GM20000 (cell line): ENCODE measurements around the gene SUGT1.

Experiments used
- DNase-seq: peaks from one replicate; pipeline ENCODE4 v3.0.0; 2012; ENCODE audit warnings: low spot score
- CTCF ChIP-seq: IDR thresholded peaks from 2 replicates; pipeline ENCODE4 v1.5.1; 2012; ENCODE audit warnings: mild to moderate bottlenecking, control low read depth; ENCODE audit errors: extremely low read depth, missing control alignments

The SUGT1 gene

DNA sequence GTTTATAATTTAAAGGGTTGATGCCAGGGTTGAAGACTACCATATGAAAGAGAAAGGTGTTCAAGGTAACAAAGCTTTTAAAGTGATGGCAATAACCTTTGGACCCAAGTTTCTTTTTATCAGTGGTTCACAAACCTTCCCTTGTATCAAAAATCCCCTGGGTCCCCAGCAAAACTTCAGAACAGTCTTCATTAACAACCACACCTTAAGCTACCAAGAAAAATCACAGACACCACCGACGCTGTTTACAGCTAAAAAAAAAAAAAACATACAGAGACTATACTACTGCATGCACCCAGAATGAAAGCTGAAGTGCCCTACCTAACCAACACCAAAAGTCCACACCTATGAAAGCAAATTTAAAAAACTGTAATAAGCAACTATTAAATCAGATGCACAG is 73.6 kb downstream of the SUGT1 start:
- no peak for TF ChIP-seq CTCF
- no peak for DNase-seq

GRCh38 chr13:52734075-52734623 is 81.5 kb downstream of the SUGT1 start:
- no peak for DNase-seq
- no peak for TF ChIP-seq CTCF

DNA sequence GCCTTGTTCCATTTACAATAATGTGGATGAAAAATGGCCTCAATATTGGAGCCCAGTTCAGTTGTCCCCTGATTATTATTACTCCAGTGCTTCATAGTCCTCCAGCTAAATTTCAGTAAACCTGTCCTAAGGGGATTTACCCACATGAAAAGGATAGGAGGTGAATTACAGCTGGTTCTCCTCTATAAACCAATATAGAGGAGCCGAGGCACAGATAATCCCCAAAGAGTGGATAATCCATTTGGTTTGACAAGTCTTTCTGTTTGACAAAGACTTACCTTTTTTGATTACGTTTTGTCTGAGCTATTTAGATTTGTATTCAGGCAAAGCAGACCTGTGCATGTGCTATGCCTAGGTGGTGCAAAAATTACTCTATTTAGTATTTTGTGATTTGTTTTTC is 84.3 kb downstream of the SUGT1 start:
- DNase-seq, result no peak
- TF ChIP-seq CTCF, result no peak

DNA sequence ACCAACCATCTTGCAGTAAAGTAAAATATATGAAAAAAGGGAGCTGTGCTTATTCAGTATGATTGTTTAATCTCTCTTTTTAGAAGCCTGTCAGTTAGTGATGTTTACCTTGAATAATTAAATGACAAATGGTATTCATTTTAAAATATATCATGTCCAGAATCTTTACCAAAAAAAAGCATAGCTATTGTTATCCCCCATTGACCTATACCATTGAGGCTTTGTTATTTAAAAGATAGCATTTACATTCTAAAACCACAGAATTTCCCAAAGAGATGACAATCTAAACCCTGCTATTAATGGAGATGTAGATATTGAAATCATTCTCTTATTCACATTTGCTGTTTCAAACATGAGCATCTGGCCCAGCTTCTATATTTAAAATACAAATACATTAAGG is 84.8 kb downstream of the SUGT1 start:
- DNase-seq, result no peak
- TF ChIP-seq CTCF, result no peak

GRCh38 chr13:52737965-52738364 is 85.3 kb downstream of the SUGT1 start:
- no peak for TF ChIP-seq CTCF
- DNase-seq, result no peak

- TF ChIP-seq CTCF, result peak; percentile 58
- DNase-seq, result peak; percentile 80
These were observed 86.3 kb downstream of the SUGT1 start for GRCh38 chr13:52738719-52739467.

- TF ChIP-seq CTCF, result no peak
- DNase-seq, result no peak
These were observed 86.9 kb downstream of the SUGT1 start, which contains the start of gene CNMD for GRCh38 chr13:52739468-52740071. CNMD (minus strand) TSS chr13:52739820; CDS start chr13:52739701, 119 bp downstream.
